Right atrium auricular region (tissue), 2 donors: ENCODE measurements around the gene FLNC. TPM values are rescaled to one million over a fixed set of nuclear protein-coding genes. Genes with fewer than 3 reads are reported as not detected.

Source experiments
- DNase-seq: peaks from one replicate; pipeline ENCODE4 v3.0.0-alpha.2; 2019; ENCODE audit warnings: low spot score
- H3K27ac ChIP-seq, 2 donors: fragments of 200-600 bp; sonication (generic); 1 replicate in 1 of 2; 2 replicates in 1 of 2; pipeline ENCODE4 v1.5.1; 2016 to 2019
- H3K27me3 ChIP-seq, 2 donors: fragments of 200-600 bp; sonication (generic); one replicate each; pipeline versions ENCODE4 v1.5.1 to v1.6.0; 2017 to 2019
- H3K36me3 ChIP-seq: fragments of 200-600 bp; sonication (generic); one replicate; pipeline ENCODE4 v1.5.1; 2016
- H3K4me1 ChIP-seq, 2 donors: fragments of 200-600 bp; sonication (generic); one replicate each; pipeline versions ENCODE4 v1.5.1 to v1.6.0; 2017 to 2019
- H3K4me3 ChIP-seq, 2 donors: fragments of 200-600 bp; sonication (generic); 1 replicate in 1 of 2; 2 replicates in 1 of 2; pipeline ENCODE4 v1.5.1; 2017 to 2019; ENCODE audit warnings: mild to moderate bottlenecking in 1 of 2, moderate library complexity in 1 of 2
- H3K9me3 ChIP-seq, 2 donors: fragments of 200-600 bp; sonication (generic); one replicate each; pipeline ENCODE4 v1.5.1; 2019
- total RNA-seq, 2 donors: library from RNA; depleted of rRNA; stranded (reverse); fragments of >200 nt; gene quantifications; one replicate each; pipeline ENCODE4 v1.1.0, GENCODE V29; 2016
- TF ChIP-seq, protein P1 (sequence below), 2 donors: fragments of 200-600 bp; sonication (generic); IDR thresholded peaks; one replicate each; pipeline ENCODE4 v1.5.1; 2019; ENCODE audit warnings: antibody characterized with exemption in 2 of 2

FLNC gene
- total RNA-seq, 2 donors from 2014 or later = 215 to 646 TPM

DNA sequence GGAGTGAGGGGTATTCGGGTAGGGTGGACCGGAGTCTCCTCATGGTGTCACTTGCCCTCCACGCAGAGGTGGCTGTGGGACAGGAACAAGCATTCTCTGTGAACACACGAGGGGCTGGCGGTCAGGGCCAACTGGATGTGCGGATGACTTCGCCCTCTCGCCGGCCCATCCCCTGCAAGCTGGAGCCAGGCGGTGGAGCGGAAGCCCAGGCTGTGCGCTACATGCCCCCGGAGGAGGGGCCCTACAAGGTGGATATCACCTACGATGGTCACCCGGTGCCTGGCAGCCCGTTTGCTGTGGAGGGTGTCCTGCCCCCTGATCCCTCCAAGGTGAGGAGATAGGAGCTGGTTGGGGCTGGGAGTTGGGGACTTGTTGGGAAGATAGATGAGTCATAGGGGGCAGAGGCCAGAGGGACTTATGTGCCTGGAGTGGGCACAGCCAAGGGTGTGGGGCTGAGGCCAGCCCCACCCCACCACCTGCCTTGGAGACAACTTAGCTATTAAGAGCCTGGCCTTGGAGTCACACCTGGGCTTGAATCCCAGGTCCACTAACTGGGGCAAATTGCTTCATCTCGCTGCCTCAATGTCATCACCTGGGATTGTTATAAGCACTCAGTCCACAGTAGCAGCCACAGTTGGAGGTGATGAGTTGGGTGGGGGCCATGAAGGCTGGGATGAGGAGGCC is 13.9 kb downstream of the FLNC start:
- Histone ChIP-seq H3K4me1 (no peaks in the 10 kb centered on the region), H3K27me3 (no peaks in the 10 kb centered on the region), H3K27ac (no peak overlapping the region), H3K4me3 (no peak overlapping the region), H3K9me3 (no peaks in the 10 kb centered on the region), H3K36me3 (peaks cover 98% of the 10 kb centered on the region)
- TF ChIP-seq, protein P1, sequence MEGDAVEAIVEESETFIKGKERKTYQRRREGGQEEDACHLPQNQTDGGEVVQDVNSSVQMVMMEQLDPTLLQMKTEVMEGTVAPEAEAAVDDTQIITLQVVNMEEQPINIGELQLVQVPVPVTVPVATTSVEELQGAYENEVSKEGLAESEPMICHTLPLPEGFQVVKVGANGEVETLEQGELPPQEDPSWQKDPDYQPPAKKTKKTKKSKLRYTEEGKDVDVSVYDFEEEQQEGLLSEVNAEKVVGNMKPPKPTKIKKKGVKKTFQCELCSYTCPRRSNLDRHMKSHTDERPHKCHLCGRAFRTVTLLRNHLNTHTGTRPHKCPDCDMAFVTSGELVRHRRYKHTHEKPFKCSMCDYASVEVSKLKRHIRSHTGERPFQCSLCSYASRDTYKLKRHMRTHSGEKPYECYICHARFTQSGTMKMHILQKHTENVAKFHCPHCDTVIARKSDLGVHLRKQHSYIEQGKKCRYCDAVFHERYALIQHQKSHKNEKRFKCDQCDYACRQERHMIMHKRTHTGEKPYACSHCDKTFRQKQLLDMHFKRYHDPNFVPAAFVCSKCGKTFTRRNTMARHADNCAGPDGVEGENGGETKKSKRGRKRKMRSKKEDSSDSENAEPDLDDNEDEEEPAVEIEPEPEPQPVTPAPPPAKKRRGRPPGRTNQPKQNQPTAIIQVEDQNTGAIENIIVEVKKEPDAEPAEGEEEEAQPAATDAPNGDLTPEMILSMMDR (IDR thresholded peaks at IDR 0.05) = no peak
- no peak for DNase-seq

GRCh38 chr7:128844777-128845311 is 14.6 kb downstream of the FLNC start:
- H3K36me3 ChIP-seq = peaks cover 98% of the 10 kb centered on the region
- H3K27ac ChIP-seq = no peak overlapping the region
- no peak for DNase-seq
- no peaks in the 10 kb centered on the region for H3K4me1 ChIP-seq
- no peak overlapping the region for H3K4me3 ChIP-seq
- no peaks in the 10 kb centered on the region for H3K9me3 ChIP-seq
- TF ChIP-seq, protein P1 (IDR thresholded peaks at IDR 0.05) = no peak
- no peaks in the 10 kb centered on the region for H3K27me3 ChIP-seq

DNA sequence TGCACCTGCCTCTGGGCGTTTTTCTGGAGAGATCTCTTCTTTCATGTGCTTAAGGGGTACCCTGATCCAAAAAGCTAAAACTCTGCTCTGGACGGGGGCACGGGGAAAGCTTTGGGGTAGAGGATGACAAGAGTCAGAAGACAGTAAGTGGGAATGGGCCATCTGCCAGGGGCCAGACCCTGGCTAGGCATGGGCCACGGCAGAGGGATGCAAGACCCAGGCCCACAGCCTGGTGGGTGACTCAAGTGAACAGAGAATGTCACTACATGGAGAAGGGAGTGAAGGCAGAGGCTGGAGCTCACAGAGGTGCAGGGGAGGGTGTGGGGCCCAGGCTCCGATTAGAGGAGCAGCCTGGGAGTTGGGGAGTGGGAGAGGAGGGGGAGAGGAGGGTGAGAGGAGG is 15.3 kb downstream of the FLNC start:
- Histone ChIP-seq H3K27ac (no peak overlapping the region), H3K27me3 (no peaks in the 10 kb centered on the region), H3K9me3 (no peaks in the 10 kb centered on the region), H3K4me3 (no peak overlapping the region), H3K36me3 (peaks cover 98% of the 10 kb centered on the region), H3K4me1 (no peaks in the 10 kb centered on the region)
- no peak for DNase-seq
- TF ChIP-seq, protein P1 (IDR thresholded peaks at IDR 0.05) = no peak

- no peak for DNase-seq
- peaks cover 98% of the 10 kb centered on the region for H3K36me3 ChIP-seq
These were observed 15.8 kb downstream of the FLNC start for GRCh38 chr7:128845987-128846386.

GRCh38 chr7:128846781-128847444 is 16.7 kb downstream of the FLNC start:
- no peaks in the 10 kb centered on the region for H3K4me1 ChIP-seq

More at GRCh38 chr7:128845987-128846386, 15.8 kb downstream of the FLNC start:
- Histone ChIP-seq H3K9me3 (no peaks in the 10 kb centered on the region), H3K27me3 (no peaks in the 10 kb centered on the region), H3K4me3 (no peak overlapping the region), H3K27ac (no peak overlapping the region), H3K4me1 (no peaks in the 10 kb centered on the region)
- TF ChIP-seq, protein P1 (IDR thresholded peaks at IDR 0.05) = no peak

More at GRCh38 chr7:128846781-128847444, 16.7 kb downstream of the FLNC start:
- Histone ChIP-seq H3K36me3 (peaks cover 99% of the 10 kb centered on the region), H3K4me3 (no peak overlapping the region), H3K27me3 (no peaks in the 10 kb centered on the region), H3K27ac (no peak overlapping the region), H3K9me3 (no peaks in the 10 kb centered on the region)
- no peak for DNase-seq
- TF ChIP-seq, protein P1 (IDR thresholded peaks at IDR 0.05) = no peak
